HG03432 (cell line): ENCODE measurements around the gene PRMT9.
A peak's percentile ranks its signal among the peaks of the same experiment; 100 is the strongest.

Experiments used
- ATAC-seq: cut with Tn5 transposase; IDR thresholded peaks from one replicate; pipeline ENCODE4 v1.9.1; 2021; ENCODE audit warnings: mild to moderate bottlenecking, moderate library complexity; ENCODE audit not compliant: unreplicated experiment

PRMT9 gene

DNA sequence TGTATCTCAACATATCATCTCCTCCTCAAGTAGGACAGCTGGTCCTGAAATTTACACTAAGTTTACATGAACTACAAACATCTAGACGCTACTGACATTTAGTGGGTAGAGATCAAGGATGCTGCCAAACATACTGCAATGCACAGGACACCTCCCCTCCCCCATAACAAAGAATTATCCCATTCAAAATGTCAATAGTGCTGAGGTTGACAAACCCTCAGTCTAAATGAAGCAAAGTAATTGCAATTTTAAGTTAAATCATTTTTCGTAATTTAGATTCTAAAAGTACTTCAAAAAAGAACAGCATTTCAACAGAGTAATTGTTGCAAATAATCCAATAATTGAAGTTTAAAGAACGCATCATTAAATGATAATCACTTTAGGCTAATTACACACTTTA, 1.2 kb downstream of the PRMT9 start:
- ATAC-seq = no peak

DNA sequence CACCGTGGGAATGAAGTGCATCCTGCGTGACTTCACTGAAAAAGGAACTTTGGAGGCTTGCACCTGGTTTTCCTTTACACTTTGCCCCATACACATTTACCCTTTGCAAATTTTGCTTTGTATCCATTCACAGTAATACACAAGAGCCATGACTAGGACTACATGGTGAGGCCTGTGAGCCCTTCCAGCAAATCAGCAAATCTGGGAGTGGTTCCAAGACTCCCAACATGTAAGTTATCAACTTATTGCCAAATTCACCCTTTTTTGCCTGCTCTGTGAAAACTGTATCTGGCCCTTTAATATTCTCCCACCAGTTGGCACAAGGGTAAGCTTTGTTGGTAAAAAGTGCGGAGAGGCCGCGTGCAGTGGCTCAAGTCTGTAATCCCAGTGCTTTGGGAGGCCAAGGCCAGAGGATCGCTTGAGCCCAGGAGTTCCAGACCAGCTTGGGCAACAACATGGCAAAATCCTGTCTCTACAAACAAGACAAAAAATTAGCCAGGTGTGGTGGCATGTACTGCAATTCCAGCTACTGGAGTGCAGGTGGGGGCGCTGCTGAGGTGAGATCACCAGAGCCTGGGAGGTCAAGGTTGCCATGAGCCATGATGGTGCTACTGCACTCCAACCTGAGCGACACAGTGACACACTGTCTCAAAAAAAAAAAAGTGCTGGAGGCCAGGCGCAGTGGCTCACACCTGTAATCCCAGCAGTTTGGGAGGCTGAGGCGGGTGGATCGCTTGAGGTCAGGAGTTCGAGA, 5.0 kb downstream of the PRMT9 start:
- no peak for ATAC-seq

DNA sequence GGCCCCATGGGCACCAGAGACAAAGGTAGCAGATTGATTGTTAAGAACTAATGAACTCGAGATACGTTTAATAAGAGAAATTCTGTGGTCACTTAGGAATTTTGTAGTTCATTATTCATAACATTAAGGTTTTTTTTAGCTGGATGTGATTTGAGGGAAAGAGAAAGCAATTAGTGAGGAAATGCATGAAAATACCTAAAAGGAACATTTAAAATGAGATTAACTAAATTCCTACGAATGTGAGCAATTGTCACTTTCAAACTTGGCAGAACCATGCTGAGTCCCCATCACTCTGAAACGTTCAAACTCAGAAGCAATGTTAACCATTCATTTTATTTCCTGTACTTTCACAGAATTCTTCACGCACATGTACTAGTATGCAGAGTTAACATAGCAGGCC, 5.9 kb downstream of the PRMT9 start:
- no peak for ATAC-seq

DNA sequence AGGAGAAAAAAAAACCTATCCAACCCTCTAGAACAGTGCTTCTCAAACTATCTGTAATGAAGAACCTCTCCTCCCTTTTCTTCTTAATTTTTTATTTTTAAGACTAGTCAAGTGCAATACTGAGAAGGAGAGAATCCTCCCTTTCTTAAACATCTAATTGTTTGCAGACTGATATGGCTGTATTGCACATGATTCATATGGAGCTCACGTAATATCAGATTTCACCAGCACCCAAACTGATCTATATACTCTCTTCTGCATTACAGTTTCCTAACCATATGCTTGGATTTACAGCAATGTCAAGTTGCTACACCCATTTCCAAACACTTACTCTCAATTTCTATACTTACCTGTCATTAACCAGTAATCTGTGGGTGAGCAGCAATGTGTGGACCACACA, 9.5 kb downstream of the PRMT9 start:
- ATAC-seq = no peak

DNA sequence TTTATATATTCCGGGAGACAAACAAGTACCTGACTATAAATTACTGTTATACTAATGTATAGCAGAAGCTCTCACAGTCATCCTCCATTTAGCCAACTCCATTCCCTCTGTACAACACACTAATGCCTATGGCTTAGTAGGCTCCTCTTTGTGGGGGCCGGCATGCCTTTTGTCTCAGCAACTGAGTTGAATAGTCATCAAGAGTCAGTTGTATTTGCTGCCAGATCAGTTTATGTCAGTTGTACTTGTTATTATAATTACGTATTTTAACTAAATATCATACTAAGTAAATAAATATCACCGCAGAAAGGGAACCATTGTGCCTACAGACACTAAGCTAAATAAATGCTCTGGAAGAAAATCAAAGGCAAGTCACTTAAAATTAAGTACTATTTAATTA, 9.9 kb downstream of the PRMT9 start:
- ATAC-seq = no peak

DNA sequence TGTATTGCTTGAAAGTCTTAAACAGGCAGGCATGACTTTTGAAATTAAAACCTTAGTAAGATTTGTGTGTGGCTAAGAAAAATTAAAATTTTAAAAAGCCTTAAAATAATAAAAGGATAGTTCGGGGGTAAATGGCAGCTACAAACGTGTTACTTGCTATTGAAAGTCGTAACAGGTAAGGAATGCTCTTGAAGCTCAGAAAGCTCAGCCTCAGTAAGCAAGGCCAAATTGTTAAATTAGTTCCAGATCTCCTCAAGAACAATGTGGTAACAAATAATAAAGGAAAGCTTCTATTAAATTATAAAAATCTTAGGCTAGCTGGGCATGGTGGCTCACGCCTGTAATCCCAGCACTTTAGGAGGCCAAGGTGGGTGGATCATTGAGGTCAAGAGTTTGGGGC, 25.5 kb downstream of the PRMT9 start:
- no peak for ATAC-seq

DNA sequence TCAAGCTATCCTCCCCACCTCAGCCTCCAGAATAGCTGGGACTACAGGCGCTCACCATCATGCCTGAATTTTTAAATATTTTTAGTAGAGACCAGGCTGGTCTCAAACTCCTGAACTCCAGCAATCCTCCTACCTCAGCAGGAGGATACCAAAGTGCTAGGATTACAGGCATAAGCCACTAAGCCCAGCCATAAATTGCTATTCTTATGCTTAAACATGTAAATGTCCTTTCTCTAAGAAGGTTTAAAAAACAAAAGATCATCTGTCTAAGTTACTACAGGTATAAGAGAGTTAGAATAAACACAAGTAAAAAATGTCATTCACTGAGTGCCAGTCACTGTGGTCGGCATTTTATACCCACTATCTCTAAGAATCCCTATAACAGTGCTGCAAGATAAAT, 28.3 kb downstream of the PRMT9 start:
- no peak for ATAC-seq

DNA sequence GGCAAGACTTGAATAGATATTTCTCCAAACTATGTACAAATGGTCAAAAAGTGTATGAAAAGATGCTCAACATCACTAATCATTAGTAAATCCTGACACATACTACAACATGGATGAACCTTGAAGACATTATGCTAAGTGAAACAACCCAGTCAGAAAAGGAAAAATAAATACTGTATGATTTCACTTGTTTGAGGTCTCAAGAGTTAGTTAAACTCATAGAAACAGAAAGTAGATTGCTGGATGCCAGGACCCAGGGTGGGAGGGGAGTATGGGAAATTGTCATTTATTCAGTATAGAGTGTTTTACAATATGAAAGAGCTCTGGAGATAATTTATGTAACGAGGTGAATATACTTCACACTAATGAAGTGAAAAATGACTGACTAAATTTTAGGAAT, 32.4 kb downstream of the PRMT9 start:
- peak; percentile 56 for ATAC-seq

DNA sequence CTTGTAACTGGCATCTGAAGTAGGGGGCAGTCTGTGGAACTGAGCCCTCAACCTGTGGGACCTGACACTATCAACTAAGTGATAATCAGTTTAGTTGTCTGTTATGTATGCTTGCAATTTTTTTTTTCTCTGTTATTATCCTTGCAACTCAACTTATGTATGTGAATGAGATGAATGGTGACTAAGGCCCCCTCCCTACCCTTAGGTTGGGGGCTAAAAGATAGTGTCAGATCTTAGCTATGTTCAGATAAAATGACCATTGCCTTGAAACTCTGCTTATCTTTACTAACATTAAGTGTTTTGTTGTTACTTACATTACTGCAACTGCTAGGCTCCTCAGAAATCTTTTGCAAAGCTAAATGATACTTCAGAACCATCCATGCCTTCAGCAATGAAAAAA, 35.3 kb downstream of the PRMT9 start:
- no peak for ATAC-seq

DNA sequence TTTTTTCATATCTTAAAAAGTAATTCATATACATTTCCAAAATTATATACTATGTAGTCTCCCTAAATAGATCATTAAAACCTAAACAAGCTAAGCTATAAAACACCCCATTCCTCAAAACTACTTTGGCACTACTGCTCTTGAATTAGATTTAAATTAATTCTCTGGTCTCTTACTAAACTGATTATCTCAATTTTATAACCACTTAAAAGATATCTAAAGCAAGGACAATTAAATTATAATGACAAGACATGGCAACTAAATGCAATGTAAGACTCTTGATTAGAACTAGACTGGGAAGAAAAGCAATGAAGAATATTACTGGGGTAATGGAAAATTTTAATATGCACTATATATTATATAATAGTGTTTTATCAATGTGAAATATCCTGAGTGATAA, 38.9 kb downstream of the PRMT9 start:
- ATAC-seq = no peak

DNA sequence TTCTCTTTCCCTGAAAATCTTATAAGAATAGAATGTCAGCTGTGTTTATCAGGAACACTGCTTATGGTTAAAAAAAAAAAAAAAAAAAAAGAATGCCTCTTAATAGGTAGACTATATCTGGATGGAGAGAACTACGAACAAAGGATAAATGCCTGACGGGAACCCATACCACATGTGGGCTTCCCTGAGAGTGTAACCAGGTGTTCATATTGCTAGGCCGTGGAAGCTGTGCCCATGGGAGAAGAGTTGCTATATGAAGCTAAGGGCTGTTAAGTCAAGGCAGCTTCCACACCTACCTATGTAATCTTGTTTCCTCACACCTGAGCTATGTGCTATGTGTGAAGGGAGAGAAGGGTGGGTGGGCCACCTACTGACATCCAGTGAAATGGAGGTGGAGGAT, 39.5 kb downstream of the PRMT9 start:
- no peak for ATAC-seq

DNA sequence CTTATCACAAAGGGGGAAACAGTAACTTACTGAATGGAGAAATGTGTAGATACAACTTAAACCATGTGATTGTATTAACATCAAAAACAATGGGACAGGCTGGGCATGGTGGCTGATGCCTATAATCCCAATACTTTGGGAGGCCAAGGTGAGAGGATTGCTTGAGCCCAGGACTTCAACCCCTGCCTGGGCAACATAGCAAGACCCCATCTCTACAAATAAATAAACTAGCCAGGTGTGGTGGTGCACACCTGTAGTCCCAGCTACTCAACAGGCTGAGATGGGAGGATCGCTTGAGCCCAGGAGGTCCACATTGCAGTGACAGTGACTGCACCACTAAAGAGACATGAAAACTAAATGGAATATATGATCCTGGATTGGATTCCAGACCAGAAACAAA, 40.3 kb downstream of the PRMT9 start:
- no peak for ATAC-seq

DNA sequence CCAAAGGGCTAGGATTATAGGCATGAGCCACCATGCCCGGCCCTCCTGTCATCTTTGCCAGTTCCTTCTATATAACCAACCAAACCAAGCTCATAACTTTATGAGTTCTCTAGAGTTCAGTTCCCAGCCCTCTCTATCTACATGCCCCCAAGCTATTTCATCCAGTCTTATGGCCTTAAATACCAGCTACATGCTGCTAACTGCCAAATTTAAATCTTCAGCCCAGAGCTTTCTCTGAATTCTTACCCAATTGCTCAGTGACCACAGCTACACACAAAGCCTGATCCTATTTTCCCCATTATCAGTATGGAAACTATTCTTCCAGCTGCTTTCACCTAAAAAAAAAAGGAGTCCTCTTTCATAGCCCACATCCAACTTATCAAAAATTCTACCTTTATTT, 43.6 kb downstream of the PRMT9 start:
- no peak for ATAC-seq

DNA sequence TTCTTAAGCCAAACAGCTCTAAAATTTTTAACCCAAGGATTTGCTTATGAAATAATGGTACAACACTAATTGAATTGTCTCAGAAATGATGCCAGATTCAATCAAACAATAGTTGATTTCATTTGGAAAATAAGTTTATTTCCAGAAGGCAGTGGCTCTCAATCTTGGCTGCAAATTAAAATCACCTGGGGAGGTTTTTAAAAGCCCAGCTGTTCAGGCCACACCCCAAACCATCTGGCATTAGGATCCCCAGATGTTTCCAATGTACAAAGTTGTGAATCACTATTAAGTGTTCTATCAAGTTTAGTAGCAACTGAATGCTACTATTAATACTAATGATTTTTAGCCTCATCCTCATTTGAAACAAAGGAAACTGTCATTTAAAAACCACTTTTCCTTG, 44.6 kb downstream of the PRMT9 start:
- no peak for ATAC-seq

DNA sequence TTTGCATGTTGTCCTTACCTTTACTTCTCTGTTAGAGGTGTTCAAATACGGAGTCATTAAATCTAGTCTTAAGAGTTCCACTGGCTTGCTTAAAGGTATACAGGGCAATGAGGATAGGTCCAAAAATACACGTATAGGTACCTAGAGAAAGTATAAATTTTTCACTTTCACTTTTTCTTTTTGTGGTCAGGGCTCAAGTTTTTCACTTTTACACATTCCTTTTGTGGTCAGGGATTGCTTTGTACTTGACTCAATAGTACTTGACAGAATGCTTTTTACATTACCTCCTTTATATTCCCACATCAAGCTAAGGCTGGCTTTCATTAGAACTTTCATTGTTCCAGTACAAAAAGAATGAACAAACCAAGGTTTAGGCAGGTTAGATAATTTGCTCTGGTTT, 45.0 kb downstream of the PRMT9 start:
- peak; percentile 76 for ATAC-seq

DNA sequence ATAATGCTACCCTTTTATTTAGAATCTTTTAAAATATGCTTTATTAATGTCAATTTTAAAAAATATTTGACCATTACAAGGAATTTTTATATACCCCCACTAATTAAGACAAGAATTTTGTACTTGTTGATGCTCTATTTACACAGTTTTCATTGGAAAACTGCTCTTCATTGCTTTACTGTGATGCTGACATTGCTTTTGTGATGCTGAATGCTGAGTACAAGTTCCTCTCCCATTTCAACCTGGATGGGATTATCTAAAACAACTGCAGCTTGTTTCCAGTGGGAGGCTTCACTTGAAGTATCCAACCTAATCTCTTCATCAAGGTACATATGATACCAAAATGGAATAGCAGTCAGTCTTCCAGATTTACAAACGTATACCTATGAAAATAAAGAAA, 45.6 kb downstream of the PRMT9 start:
- no peak for ATAC-seq

DNA sequence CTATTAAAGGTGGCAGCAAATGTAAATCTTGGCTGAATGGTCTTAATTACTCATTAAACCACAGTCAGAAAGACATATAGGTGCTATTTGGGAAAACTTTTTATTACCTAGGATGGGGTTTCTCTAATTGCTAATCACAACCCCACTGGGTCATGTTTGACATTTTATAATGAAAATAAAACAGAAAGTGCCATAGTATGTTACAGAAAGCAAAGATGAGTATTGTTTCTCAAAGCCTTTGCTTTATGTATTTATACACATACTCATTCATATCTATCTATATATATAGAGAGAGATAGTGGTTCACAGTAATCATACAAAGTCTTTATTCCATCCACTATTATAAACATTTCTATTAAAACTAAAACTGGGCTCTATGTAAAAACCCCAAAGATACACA, 48.6 kb downstream of the PRMT9 start:
- ATAC-seq = no peak

DNA sequence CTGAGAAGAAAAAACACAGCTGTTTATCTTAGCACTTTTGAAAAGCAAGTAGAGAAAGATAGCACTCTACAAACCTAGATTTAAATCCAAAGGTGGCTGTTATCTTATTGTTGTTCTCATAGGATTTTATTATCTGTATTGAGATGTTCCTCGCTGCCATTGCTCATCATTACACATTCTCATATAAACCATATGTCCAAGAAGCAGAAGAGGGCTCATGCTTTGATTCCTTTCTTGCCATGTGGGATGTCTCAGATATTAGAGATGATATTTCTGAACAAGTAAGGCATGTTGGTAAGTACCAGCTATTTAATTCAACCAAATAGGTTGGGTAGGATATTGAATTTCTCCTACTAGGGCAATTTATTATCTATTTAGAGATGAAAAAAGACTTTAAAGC, 50.3 kb downstream of the PRMT9 start:
- ATAC-seq = no peak

DNA sequence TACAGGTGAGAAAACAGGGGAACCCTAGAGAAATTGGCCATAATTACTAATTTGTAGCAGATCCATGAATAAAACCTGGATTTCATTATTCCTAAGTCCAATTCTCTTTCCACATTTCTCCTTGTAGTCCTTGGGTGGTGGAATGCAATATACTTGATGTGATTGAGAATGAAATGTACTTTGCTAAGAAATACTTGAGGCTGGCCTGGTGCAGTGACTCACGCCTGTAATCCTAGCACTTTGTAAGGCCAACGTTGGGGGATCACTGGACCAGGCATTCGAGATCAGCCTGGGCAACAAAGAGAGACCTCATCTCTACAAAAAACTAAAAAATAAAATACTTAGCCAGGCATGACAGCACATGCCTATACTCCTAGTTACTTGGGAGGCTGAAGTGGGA, 50.9 kb downstream of the PRMT9 start:
- no peak for ATAC-seq

DNA sequence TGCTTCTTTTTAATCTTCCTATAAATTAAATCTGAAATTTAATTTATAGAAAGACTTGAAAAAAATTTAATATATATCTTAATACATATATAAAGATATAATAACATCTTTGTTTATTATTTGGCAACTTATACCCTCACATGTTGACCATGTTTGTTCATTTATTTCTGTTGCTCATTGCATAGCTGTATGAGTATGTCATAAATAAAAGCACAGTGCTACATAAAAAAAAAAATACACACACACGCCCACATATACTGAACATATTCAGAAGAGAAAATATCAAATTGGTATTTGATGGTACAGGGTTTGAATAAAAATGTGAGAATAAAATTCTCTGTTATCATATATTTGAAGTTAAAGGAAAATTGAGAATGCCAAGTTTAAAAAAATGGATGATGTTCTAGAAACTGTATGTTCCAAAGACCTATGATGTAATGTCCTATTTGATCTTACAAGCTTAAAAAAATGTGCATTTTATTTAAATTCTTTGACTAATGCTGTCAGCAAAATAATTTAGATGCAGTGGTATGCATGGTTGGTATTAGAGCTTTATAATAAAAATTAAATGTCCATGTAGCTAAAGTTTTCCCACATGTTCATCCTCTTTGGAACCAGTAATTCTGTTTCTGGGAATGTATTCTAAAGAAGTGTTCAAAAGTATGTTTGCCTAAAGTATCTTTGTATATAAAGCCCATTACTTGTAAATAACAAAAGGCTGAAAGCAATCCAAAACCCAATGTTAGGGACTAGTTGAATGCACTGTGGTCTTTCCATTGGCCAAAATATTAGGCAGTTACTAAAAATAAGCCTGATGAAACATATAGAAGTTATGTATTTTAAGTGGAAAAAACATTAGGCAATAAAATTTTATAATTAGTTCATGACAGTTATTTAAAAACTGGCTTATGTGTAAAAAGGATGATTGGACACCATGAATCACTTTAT, 53.9 kb downstream of the PRMT9 start:
- ATAC-seq = no peak

DNA sequence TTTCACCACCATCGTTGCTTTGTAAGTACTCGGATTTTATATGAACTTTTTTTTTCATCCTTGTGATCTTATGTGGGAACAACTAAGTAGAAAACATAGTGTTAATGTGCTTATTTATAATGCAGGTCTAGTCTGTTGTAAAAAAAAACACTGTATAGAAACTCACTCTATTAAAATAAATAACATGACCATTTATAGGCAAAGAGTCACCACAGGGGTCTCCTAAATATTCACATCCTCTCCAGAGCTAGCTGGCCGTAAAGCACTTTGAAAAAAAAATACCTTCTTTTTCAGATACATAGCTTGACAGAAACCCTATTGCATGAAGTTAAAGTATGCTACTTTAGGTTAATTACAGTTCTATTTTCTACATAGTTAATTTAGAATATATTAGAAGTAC, 55.5 kb downstream of the PRMT9 start:
- no peak for ATAC-seq

DNA sequence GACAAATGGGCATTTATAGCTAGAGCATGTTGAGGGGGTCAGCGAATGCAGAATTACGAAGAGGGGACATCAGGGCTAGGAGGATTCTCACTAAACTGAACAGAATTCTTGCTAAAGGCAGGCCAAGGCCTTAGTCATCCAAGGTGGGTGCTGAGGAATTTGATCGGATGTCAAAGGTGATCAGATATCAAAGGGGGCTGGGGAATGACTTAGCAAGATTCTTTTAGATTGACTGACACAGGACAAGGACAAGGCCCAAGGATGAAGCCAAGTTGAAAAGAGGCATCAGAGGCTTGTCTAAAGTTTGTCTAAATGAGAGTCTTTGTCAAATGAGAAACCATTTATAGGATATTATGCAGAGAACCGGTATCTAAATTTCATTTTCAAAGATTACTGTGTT, 57.1 kb downstream of the PRMT9 start:
- no peak for ATAC-seq
